ENCODE results near the gene LIPA.

LIPA gene

GRCh38 chr10:89270153-89270483 lies 18.5 kb upstream of the LIPA start:
- Histone ChIP-seq H3K4me1 (ENCODE audit: control insufficient read depth, insufficient read depth, low read length) (no peaks in the 10 kb centered on the region), H3K27ac (ENCODE audit: low read depth, low read length) (no peak overlapping the region), H3K4me3 (ENCODE audit: low read depth, low read length) (no peak overlapping the region), H3K9ac (ENCODE audit: low read depth, low read length) (no peak overlapping the region), H3K9me3 (ENCODE audit: control insufficient read depth, insufficient read depth, low read length) (no peaks in the 10 kb centered on the region), H3K27me3 (ENCODE audit: control insufficient read depth, insufficient read depth, low read length) (no peaks in the 10 kb centered on the region), H3K36me3 (ENCODE audit: control insufficient read depth, insufficient read depth, low read length) (no peaks in the 10 kb centered on the region)

DNA sequence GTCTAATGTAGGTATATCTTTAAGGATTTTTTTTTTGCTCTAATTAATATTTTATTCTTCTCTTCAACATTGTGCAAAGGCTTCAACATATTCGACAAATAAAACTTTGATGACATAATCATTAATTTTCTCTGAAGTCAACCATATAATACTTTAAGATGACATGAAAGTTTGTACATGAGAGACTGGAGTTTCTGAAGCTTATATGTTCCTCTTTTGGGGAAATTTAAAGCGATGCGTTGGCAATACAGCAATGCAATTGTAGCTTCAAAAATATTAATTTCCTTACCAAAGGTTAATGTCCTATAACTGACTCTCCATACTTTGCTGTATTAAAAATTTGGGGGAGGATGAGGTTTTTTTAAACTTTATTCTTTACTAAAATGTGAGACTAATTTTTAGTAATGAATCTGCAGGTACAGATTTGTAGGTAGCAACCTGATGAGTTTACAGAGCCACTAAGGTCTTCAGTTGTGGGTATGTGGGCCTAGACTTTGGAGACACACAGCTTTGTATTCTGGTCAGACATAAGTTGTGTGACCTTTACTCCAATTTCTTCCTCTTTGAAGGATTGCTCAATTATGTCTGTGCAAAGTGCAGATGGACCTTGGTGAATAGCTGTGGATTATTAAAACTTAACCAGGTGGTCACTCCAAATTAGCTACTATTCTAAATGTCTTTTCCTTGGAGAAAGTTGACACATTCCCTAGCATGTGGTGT lies 18.0 kb upstream of the LIPA start:
- no peaks in the 10 kb centered on the region for H3K9me3 ChIP-seq (ENCODE audit: control insufficient read depth, insufficient read depth, low read length)
- no peaks in the 10 kb centered on the region for H3K4me1 ChIP-seq (ENCODE audit: control insufficient read depth, insufficient read depth, low read length)
- no peak overlapping the region for H3K27ac ChIP-seq (ENCODE audit: low read depth, low read length)
- H3K4me3 ChIP-seq (ENCODE audit: low read depth, low read length), result no peak overlapping the region
- no peak overlapping the region for H3K9ac ChIP-seq (ENCODE audit: low read depth, low read length)
- no peaks in the 10 kb centered on the region for H3K36me3 ChIP-seq (ENCODE audit: control insufficient read depth, insufficient read depth, low read length)
- H3K27me3 ChIP-seq (ENCODE audit: control insufficient read depth, insufficient read depth, low read length), result no peaks in the 10 kb centered on the region

DNA sequence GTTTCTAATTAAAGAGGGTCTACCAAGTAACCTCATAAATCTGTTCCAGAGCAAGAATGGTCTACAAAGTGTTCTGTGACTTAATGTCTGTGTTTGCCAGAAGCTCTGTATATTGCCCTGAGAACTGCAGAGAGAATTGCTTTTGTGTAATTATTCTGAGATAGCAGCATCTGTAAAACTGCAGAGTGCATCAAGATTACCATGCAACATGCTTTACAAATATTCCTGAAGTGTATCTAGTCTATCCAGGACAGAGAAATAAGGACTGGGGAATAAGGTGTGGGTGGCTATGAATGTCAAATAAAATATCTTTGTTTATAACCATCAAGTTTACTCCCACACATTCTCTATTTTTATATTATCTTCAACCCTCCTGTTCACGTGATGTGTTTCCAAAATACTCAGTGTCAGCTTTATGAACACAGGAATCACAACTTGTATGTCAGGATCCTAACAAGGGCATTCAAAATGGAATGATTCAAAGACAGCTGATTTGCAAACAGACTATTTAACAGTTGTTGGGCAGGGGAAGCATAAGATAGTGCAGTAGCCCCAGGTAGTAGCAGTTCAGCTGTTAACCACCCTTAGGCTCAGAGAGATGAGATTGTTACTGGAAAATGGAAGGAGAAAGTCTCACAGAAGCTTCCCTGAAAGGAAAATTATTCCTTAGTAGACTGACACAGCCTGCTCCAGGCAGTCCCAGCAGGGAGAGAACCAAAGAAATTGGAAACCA lies 15.3 kb upstream of the LIPA start:
- Histone ChIP-seq H3K36me3 (ENCODE audit: control insufficient read depth, insufficient read depth, low read length) (no peaks in the 10 kb centered on the region), H3K4me3 (ENCODE audit: low read depth, low read length) (no peak overlapping the region), H3K27ac (ENCODE audit: low read depth, low read length) (no peak overlapping the region), H3K9ac (ENCODE audit: low read depth, low read length) (no peak overlapping the region), H3K4me1 (ENCODE audit: control insufficient read depth, insufficient read depth, low read length) (no peaks in the 10 kb centered on the region), H3K9me3 (ENCODE audit: control insufficient read depth, insufficient read depth, low read length) (no peaks in the 10 kb centered on the region), H3K27me3 (ENCODE audit: control insufficient read depth, insufficient read depth, low read length) (no peaks in the 10 kb centered on the region)

GRCh38 chr10:89263531-89263930 lies 12.0 kb upstream of the LIPA start:
- H3K36me3 ChIP-seq (ENCODE audit: control insufficient read depth, insufficient read depth, low read length), result no peaks in the 10 kb centered on the region
- no peak overlapping the region for H3K9ac ChIP-seq (ENCODE audit: low read depth, low read length)
- no peak overlapping the region for H3K4me3 ChIP-seq (ENCODE audit: low read depth, low read length)
- H3K27ac ChIP-seq (ENCODE audit: low read depth, low read length), result no peak overlapping the region
- H3K27me3 ChIP-seq (ENCODE audit: control insufficient read depth, insufficient read depth, low read length), result no peaks in the 10 kb centered on the region
- no peaks in the 10 kb centered on the region for H3K9me3 ChIP-seq (ENCODE audit: control insufficient read depth, insufficient read depth, low read length)
- no peaks in the 10 kb centered on the region for H3K4me1 ChIP-seq (ENCODE audit: control insufficient read depth, insufficient read depth, low read length)

DNA sequence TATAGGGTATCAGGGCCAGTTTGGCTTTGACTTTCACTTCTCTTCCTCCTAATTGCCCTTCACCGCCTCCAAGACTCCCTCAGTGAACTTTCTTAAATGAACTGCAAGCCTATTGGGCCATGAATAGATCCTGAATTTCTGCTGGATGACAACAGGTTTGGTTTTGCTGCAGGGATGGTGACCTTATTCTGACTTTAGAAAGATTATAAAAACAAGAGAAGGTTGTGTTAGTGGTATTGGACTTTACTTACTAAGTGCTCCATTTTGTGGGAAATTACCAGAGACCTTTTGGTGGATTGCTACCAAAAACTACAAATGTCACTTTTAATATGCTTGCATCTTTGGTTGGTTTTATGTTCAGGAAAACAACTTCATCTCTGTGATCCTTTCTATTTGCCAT lies 11.5 kb upstream of the LIPA start:
- no peaks in the 10 kb centered on the region for H3K36me3 ChIP-seq (ENCODE audit: control insufficient read depth, insufficient read depth, low read length)
- H3K27me3 ChIP-seq (ENCODE audit: control insufficient read depth, insufficient read depth, low read length), result no peaks in the 10 kb centered on the region
- no peak overlapping the region for H3K9ac ChIP-seq (ENCODE audit: low read depth, low read length)
- H3K9me3 ChIP-seq (ENCODE audit: control insufficient read depth, insufficient read depth, low read length), result no peaks in the 10 kb centered on the region
- no peaks in the 10 kb centered on the region for H3K4me1 ChIP-seq (ENCODE audit: control insufficient read depth, insufficient read depth, low read length)
- H3K27ac ChIP-seq (ENCODE audit: low read depth, low read length), result no peak overlapping the region
- no peak overlapping the region for H3K4me3 ChIP-seq (ENCODE audit: low read depth, low read length)

DNA sequence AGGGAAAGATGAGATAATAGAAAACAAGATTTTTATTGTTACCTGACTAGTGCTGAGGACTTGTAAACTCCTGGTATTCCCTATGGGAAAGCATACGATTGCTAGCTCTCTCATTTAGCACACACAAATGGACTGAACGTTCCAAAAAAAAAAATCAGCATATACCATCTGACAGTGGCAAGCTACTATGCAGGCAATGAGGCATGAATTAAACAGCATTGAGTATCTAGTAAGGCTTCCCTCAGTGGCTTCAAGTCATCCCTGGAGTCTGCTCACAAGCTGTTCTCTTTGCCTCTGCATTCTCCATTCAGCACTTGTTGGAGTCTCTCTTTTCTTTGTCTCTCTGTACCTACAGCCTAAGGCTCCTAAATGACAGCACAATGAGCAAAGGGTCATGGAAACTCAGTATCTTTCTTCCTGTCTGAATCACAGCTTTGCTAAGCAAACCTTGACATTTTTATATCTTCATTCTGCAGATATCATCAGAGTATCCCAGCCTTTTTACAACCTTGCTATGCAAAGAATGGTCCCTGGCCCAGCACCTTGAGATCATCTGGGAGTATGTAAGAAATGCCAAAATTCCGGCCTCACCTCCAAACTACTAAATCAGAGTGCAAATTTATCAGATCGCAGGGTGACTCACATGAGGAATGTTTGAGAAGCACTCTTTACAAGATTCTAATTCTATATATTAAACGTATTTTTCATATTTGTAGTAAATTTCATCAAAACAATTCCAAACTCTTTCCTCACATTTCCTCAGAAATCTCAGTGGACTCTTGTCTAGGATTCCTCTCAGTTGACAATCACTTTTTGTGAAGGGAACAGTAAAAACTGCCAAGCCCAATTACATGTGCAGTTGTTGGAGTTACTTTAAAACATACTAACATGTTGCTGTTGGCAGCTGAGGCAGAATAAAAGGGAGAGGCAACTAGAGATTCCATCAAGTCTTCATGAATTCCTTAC lies 10.8 kb upstream of the LIPA start:
- no peaks in the 10 kb centered on the region for H3K27me3 ChIP-seq (ENCODE audit: control insufficient read depth, insufficient read depth, low read length)
- no peak overlapping the region for H3K27ac ChIP-seq (ENCODE audit: low read depth, low read length)
- no peaks in the 10 kb centered on the region for H3K9me3 ChIP-seq (ENCODE audit: control insufficient read depth, insufficient read depth, low read length)
- no peak overlapping the region for H3K4me3 ChIP-seq (ENCODE audit: low read depth, low read length)
- H3K4me1 ChIP-seq (ENCODE audit: control insufficient read depth, insufficient read depth, low read length), result peaks cover 7% of the 10 kb centered on the region; the same call in 1 of the 2 replicates
- no peak overlapping the region for H3K9ac ChIP-seq (ENCODE audit: low read depth, low read length)
- no peaks in the 10 kb centered on the region for H3K36me3 ChIP-seq (ENCODE audit: control insufficient read depth, insufficient read depth, low read length)

DNA sequence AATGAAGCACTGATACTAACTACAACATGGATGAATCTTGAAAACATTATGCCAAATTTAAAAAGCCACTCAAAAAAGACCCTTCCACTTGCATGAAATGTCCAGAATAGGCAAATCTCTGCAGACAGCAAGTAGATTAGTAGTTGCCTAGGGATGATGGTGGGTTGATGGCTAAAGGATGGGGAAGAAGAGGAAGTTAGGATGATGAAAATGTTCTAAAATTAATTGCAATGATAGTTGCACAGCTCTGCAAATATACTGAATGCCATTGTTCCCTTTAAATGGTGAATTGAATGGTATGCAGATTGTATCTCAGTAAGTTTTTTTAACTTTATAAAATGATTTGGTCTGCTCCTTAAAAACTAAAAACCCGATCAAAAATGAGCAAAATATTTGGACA lies 7.3 kb upstream of the LIPA start:
- Histone ChIP-seq H3K36me3 (ENCODE audit: control insufficient read depth, insufficient read depth, low read length) (no peaks in the 10 kb centered on the region), H3K27ac (ENCODE audit: low read depth, low read length) (no peak overlapping the region), H3K9ac (ENCODE audit: low read depth, low read length) (no peak overlapping the region), H3K4me1 (ENCODE audit: control insufficient read depth, insufficient read depth, low read length) (peaks cover 13% of the 10 kb centered on the region; the same call in 1 of the 2 replicates), H3K9me3 (ENCODE audit: control insufficient read depth, insufficient read depth, low read length) (peaks cover 7% of the 10 kb centered on the region), H3K27me3 (ENCODE audit: control insufficient read depth, insufficient read depth, low read length) (no peaks in the 10 kb centered on the region), H3K4me3 (ENCODE audit: low read depth, low read length) (no peak overlapping the region)

- Histone ChIP-seq H3K9ac (ENCODE audit: low read depth, low read length) (no peak overlapping the region), H3K27ac (ENCODE audit: low read depth, low read length) (no peak overlapping the region), H3K36me3 (ENCODE audit: control insufficient read depth, insufficient read depth, low read length) (no peaks in the 10 kb centered on the region), H3K9me3 (ENCODE audit: control insufficient read depth, insufficient read depth, low read length) (peaks cover 11% of the 10 kb centered on the region), H3K4me3 (ENCODE audit: low read depth, low read length) (no peak overlapping the region), H3K27me3 (ENCODE audit: control insufficient read depth, insufficient read depth, low read length) (no peaks in the 10 kb centered on the region), H3K4me1 (ENCODE audit: control insufficient read depth, insufficient read depth, low read length) (peaks cover 13% of the 10 kb centered on the region; the same call in 1 of the 2 replicates)
Observed at GRCh38 chr10:89257581-89257980, 6.0 kb upstream of the LIPA start.

- Histone ChIP-seq H3K36me3 (ENCODE audit: control insufficient read depth, insufficient read depth, low read length) (no peaks in the 10 kb centered on the region), H3K4me1 (ENCODE audit: control insufficient read depth, insufficient read depth, low read length) (peaks cover 13% of the 10 kb centered on the region; the same call in 1 of the 2 replicates), H3K27ac (ENCODE audit: low read depth, low read length) (no peak overlapping the region)
Observed at GRCh38 chr10:89256962-89257361, 5.4 kb upstream of the LIPA start.

GRCh38 chr10:89256340-89256739 lies 4.8 kb upstream of the LIPA start:
- peaks cover 13% of the 10 kb centered on the region; the same call in 1 of the 2 replicates for H3K4me1 ChIP-seq (ENCODE audit: control insufficient read depth, insufficient read depth, low read length)
- no peak overlapping the region for H3K27ac ChIP-seq (ENCODE audit: low read depth, low read length)
- peaks cover under 1% of the 10 kb centered on the region; the same call in 1 of the 2 replicates for H3K27me3 ChIP-seq (ENCODE audit: control insufficient read depth, insufficient read depth, low read length)
- no peak overlapping the region for H3K4me3 ChIP-seq (ENCODE audit: low read depth, low read length)
- peaks cover 11% of the 10 kb centered on the region for H3K9me3 ChIP-seq (ENCODE audit: control insufficient read depth, insufficient read depth, low read length)
- no peaks in the 10 kb centered on the region for H3K36me3 ChIP-seq (ENCODE audit: control insufficient read depth, insufficient read depth, low read length)
- H3K9ac ChIP-seq (ENCODE audit: low read depth, low read length), result no peak overlapping the region

More at GRCh38 chr10:89256962-89257361, 5.4 kb upstream of the LIPA start:
- Histone ChIP-seq H3K9me3 (ENCODE audit: control insufficient read depth, insufficient read depth, low read length) (peaks cover 11% of the 10 kb centered on the region), H3K4me3 (ENCODE audit: low read depth, low read length) (no peak overlapping the region), H3K9ac (ENCODE audit: low read depth, low read length) (no peak overlapping the region), H3K27me3 (ENCODE audit: control insufficient read depth, insufficient read depth, low read length) (no peaks in the 10 kb centered on the region)
